Measurements from ENCODE around the gene TECPR1.

Gene TECPR1

DNA sequence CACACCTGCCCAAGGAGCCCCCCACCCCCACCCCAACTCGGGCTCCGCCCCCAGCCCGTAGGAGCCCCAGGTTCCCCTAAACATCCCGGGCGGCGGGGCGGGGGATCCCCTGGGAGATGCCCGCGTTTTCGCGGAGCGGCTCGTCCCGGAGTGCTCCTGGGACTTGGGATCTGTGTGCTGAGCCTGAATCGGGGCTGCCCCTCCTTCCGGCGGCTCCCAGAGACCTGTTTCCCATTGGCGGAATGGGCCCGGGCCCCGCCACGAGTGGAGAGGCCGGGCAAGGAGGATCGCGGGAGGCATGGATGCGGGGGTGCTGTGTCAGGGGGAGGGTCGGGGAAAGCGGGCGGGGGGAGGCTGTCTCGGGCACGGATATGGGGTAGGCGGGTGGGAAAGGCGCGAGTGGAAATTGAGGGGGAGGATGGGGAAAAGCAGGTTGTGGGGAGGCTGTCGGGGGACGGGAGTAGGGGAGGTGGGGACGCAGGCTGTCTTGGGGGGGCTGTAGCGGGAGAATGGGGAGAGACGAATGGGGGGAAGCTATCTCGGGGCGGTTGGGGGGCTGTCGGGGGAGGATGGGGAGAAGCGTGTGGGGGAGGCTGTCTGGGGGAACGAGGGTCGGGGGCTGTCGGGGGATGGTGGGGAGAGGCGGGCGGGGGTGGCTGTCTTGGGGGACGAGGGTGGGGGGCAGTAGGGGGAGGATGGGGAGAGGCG lies 41.4 kb downstream of the TECPR1 start:
- no peak for DNase-seq (ENCODE audit: low spot score)

DNA sequence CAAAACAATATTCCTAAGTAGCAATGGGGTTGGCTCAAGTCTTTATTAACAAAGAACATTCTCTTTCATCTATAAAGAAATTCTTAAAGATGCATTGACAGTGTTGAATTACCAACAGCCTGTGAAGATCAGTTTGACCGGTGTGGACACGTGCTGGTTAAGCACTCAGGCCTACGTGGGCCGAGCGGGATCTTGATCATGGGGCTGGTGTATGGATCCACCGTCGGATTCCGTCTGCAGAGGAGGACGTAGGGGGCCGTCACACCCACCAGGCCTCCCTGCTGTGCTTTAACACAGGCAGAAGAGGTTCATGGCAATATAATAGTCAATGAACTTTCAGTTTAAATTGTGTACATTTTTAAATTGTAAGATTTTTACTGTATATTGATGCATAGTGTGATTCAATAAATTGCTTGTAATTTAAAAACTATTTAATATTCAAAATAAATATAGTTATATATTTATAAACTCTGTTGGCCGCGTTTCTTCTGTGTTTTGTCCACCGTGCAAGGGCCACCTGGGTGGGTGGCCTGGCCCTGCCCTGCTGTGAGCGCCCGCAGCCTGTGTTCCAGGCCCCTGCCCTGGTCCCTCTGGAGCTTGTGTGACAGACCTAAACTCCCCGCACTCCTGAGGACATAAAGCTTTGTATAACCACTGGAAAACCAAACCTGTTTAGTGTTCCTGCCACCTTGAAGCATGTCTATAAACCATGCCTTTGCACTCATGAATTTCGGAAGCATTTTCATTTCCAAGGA lies 42.7 kb downstream of the TECPR1 start:
- no peak for DNase-seq (ENCODE audit: low spot score)

DNA sequence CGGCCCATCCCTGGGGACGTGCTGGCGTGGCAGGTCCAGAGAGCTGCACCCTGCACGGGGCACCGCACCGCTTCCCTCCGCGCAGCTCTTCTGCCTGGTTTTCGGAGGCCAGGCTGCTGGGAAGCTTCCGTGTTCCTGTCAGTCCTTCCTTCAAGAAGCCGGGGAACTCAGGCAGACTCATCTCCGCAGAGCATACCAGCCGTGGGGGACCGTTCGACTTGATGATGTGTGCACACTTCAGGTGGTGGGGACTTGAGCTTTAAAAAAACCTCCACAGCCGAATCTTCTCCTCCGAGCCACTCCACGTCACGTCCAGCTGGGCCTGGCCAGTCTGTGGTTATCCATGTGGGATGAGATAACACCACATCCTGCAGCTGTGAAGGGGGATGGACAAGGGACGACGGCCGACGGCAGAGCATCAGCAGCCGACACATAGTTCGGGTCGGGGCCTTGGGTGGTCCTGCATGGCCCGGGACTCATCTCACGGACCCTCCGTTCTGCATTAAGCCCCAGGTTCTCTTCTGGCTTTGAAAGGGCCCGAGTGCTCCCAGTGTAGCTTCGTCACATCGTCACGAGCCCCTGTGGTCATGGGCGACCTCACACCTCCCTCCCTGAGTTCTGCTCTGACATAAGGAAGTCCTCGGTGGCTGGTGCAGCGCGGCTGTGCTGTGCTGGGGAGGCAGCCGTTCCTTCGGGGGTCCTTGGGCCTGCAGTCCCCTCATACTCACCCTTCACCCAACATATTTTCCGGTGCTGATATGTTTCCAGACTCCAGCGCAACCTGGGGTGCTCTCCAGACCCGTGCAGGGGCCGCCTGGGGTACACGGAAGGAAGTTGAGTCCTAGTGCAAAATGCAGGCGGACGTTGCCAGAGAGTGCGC lies 45.3 kb downstream of the TECPR1 start:
- no peak for DNase-seq (ENCODE audit: low spot score)

DNA sequence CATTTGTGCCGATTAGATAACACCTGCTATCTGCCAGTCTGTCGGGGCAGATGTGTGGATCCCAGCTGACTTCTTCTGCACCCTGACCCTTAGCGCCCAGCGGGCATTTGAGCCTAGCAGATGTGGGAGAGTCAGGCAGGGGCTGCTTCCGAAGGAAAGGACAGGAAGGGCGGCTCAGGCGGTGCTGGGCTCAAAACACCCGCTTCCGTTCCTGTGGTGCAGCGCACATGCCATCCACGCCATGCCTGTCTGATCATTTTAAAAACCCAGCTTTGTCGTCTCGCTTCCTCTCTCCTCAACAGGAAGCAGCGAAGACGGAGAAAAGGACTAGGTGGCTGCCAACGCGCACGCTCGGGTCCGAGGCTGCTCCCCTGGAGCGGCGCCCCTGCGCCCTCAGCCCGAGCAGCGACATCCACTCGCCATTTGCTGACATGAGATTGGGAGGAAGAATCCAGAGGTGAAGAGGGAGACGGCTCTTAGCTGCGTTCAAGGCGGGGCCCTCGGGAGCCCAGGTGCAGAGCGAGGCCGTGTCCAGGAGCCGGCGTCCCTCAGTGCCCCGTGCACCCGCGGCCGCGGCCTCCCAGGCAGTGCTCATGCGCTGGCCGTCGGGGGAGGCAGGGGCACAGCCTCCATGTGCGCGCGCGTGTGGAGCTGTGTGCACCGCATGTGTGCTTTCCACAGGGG lies 46.7 kb downstream of the TECPR1 start:
- DNase-seq (ENCODE audit: low spot score): no peak

DNA sequence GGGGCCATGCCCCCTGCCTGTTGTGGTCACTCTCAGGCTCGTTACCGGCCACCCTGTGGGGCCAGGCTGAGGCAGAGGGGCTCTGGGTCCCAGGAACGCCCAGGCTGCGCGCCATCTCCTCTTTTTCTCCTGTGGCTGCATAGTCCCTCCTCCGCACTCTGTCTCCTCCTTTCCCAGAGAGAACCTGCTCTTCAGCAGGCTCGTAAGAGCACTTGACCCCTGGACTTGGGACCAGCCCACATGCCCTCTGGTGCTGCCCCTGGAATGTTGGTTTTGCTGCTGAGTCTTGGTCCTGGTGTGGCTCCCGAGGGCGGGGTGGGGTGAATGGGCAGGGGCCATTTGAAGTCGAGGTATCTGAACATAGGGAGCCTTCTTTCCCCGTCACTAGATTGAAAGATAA lies 47.4 kb downstream of the TECPR1 start:
- no peak for DNase-seq (ENCODE audit: low spot score)

DNA sequence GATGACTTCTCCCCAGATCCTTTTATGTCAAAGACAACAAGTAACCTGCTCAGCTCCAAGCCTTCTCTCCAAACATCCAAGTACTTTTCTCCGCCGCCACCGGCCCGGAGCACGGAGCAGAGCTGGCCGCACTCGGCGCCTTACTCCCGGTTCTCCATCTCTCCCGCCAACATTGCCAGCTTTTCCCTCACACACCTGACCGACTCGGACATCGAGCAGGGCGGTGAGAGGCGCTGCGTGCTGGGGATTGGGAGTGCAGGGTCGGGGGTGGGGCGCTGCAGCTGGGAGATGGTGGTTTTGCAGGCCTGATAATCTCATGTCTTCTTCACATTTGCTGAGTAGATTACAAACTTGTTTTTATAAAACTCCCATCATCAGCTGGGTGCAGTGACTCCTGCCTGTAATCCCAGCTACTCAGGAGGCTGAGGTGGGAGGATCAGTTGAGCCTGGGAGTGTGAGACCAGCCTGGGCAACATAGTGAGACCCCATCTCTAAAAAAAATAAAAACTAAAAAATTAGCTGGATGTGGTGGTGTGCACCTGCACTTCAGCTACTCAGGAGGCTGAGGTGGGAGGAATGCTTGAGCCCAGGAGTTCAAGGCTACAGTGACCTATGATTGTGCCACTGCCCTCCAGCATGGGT lies 47.9 kb downstream of the TECPR1 start:
- no peak for DNase-seq (ENCODE audit: low spot score)

DNA sequence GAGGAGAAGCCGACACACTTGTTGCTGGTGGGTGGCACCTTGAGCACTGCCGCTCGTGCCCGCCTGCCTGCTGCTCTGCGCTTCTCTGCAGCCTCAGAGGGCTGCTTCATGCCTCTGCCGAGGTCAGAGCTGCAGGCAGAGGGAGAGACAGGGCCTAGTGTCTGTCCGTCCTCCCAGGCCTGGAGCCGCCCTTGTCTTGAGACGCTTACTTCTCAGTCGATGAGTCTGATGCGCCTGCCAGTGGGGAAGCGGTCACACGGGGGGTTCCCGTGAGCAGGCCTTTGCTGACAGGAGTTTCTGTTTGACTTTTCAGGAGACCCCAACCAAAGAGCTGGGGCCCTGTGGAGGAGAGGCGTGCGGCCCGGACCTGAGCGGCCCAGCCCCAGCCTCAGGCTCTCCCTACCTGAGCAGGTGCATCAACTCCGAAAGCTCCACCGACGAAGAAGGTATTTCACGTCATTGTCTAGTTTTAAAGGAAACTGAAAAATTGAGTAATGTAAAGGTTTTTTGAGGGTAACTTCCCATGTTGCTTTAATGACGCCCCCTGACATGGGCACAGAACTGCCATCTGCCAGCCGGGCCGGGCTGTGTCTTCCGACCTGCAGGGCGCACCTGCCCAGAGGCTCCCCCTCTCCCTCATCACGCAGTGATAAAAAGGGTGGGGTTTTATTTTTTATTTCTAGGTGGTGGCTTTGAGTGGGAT lies 48.6 kb downstream of the TECPR1 start:
- no peak for DNase-seq (ENCODE audit: low spot score)

DNA sequence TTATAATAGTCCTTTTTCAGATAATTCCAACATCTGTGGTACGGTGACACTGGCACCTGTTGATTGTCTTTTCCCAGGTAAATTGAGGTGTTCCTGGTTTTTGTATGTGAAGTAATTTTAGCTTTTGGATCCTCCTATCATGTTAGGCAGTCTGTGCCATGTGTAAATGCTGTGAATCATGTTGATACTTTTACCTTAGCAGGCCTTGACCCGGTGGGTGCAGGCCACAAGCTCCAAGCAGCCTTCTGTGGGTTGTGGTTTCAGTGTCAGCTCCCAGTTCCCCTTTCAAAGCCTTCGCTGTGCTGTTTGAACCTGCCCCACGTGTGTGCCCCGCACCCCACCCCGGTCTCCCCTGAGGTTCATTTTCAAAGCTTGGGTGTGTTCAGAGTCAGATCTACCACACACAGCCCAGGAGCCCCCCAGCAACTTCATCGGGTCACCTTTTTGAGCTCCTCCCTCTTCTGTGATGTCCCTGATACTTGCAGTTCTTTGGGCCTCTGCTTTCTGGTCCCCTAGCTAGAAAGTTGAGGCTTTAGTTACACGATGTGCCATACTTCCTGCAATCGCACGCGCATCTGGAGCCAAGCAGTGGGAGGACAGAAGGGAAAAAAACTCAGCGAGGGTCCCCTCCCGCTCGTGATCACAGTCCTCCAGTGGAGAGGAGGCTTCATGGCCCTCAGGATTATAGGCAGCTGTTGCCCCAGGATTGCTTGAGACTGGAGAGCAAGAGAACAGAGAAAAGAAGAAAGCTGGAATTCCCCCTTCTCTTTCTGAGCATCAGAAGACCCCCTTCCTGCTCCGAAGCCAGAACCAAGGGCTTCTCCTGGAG lies 49.5 kb downstream of the TECPR1 start:
- DNase-seq (ENCODE audit: low spot score): no peak

DNA sequence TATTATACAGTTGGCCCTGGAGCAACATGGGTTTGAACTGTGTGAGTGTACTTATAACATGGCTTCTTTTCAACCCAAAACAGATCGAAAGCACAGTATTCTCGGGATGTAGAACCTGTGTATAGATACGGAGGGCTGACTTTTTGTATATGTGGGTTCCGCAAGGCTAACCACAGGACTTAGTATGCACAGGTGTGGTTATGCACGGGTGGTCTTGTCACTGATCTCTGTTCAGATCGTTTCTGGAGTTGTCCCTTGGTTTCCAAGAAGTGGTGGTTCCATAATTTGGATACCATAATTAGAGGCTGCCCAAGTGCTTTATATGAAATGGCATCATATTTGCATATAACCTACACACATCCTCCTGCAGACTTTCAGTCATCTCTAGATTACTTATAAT lies 51.7 kb downstream of the TECPR1 start:
- no peak for DNase-seq (ENCODE audit: low spot score)

DNA sequence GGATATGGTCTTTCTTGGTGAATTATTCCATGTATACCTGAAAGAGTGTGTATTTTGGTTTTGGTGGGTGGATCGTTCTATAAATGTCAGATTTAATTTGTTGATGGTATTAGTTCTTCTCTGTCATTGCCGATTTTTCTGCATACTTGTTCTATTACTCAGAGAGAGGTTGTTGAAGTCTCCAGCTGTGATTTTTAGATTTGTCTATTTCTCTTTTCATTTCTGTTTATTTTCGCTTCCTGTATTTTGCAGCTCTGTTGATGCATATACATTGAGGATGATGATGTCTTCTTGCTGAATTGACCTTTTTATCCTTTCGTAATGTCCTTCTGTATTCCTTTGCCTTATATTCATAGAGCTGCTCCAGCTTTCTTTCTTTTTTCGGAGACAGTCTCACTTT lies 52.9 kb downstream of the TECPR1 start:
- DNase-seq (ENCODE audit: low spot score): no peak

DNA sequence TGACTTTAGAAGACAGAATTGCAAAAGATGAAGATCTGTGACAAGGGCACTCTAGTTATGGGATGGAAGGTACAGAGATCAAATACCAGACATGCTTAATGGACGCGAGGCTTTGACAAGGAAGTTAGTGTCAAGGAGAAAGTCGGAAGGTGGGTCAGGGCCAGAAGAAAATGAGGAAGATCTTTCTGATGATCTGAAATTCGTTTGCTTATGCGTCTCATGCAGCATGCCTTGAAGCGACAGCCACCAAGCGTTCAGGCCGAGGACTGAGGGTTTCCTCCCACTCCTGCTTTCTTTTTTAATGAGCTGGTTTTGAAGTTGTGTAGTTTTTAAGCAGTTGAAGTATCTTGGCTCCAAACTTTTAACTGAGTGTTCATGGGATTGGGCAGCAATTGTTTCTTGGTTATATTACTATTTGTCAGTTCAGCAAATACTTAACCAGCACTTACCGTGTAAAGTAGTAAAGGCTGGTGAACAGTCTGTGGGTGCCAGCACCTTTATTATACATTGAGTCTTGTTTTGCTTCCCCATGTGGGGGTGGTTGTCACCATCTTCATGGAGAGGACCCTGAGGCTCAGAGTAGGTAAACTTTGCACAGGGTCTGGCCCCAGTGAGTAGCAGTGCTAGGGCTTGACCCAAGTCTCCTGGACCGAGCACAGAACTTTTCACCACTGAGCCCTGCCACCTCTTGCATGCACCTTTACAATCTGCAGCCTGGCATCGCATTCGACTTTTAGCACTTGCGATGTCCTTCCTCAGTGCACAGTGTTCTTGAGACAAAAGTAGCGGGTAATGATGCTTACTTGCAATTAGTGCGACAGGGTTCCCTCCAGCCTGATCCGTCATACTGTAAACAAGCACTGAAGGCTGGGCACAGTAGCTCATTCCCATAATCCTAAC lies 55.1 kb downstream of the TECPR1 start:
- DNase-seq (ENCODE audit: low spot score): no peak

DNA sequence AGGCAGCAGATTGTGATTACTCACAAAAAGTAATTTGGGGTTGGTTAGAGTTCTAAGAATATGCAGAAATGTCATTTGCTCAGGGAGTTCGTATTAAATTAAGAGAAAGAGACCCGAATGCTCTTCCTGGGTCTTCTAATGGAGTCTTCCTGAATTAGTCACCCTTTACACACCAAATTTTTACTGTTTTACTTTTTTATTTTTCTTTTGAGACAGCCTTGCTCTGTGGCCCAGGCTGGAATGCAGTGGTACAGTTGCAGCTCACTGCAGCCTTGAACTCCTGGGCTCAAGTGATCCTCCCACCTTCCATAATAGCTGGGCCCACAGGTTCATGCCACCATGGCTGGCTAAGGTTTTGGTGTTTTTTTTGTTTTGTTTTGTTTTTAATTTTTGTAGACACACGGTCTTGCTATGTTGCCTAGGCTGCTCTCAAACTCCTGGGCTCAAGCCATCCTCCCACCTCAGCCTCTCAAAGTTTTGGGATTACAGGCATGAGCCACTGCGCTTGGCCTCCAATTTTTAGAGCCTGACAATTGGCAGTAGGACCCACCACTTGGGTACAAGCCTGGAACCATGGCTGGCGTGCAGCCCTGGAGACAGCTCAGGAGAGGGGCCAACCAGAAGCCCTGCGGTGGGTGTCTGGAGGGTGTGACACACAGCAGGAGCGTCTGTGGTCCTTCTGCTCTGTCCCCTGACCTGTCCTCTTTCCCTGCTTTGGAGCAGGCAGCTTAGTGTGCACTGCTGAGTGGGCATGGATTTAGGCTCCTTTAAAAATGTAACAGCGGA lies 57.2 kb downstream of the TECPR1 start:
- no peak for DNase-seq (ENCODE audit: low spot score)

DNA sequence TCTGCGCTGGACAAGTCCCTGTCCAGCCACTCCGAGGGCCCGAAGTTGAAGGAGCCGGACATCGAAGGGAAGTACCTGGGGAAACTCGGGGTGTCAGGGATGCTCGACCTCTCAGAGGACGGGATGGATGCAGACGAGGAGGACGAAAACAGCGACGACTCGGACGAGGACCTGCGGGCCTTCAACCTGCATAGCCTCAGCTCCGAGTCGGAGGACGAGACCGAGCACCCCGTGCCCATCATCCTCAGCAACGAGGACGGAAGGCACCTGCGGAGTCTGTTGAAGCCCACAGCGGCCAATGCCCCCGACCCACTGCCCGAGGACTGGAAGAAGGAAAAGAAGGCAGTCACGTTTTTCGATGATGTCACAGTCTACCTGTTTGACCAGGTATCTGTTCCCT lies 57.8 kb downstream of the TECPR1 start:
- DNase-seq (ENCODE audit: low spot score): no peak

DNA sequence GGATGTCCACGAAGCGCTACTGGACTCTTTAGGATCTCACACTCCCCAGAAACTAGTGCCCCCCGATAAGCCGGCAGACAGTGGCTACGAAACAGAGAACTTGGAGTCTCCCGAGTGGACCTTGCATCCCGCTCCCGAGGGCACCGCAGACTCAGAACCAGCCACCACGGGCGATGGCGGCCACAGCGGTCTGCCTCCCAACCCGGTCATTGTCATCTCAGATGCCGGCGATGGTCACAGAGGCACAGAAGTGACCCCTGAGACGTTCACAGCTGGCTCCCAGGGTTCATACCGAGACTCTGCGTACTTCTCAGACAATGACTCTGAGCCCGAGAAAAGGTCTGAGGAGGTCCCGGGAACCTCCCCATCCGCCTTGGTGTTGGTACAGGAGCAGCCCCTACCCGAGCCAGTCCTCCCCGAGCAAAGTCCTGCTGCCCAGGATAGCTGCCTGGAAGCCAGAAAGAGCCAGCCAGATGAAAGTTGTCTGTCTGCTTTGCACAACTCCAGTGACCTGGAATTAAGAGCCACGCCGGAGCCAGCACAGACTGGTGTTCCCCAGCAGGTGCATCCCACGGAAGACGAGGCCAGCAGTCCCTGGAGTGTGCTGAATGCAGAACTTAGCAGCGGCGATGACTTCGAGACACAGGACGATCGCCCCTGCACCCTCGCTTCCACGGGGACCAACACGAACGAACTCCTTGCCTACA lies 58.4 kb downstream of the TECPR1 start:
- no peak for DNase-seq (ENCODE audit: low spot score)

DNA sequence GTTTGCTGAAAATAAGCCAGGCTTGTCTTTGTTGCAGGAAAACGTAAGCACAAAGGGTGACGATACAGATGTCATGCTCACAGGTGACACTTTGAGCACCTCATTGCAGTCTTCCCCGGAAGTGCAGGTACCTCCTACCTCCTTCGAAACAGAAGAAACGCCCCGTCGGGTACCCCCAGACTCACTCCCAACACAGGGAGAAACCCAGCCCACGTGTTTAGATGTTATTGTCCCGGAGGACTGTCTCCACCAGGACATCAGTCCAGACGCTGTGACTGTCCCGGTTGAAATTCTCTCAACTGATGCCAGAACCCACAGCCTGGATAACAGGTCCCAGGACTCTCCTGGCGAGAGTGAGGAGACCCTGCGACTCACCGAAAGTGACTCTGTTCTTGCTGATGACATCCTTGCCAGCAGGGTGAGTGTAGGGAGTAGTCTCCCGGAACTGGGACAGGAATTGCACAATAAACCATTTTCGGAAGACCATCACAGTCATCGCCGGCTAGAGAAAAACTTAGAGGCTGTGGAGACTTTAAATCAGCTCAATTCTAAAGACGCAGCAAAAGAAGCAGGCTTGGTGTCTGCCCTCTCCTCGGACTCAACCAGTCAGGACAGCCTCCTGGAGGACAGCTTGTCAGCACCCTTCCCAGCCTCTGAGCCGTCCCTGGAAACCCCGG lies 59.1 kb downstream of the TECPR1 start:
- no peak for DNase-seq (ENCODE audit: low spot score)

DNA sequence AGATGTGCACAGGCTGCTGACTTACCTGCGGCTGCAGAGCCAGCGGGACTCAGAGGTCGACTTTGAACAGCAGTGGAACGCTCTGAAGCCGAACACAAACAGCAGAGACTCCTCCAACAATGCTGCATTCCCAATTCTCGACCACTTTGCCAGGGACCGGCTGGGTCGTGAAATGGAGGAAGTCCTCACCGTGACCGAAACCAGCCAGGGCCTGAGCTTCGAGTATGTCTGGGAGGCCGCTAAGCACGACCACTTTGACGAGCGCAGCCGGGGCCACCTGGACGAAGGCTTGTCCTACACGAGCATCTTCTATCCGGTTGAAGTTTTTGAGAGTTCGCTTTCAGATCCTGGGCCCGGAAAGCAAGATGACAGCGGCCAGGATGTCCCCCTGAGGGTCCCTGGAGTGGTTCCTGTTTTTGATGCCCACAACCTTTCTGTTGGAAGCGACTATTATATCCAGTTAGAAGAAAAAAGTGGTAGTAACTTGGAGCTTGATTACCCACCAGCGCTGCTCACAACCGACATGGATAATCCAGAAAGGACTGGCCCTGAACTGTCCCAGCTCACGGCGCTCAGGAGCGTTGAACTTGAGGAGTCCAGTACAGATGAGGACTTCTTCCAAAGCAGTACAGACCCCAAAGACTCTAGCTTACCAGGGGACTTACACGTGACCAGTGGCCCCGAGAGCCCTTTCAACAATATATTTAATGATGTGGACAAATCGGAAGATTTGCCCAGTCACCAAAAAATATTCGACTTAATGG lies 60.2 kb downstream of the TECPR1 start:
- DNase-seq (ENCODE audit: low spot score): no peak
